GM06990 (cell line): Measurements from ENCODE around the gene MYNN.
A peak's percentile ranks its signal among the peaks of the same experiment; 100 is the strongest.
"Not testable (repeated sequence)": the region's sequence is repeated elsewhere in the genome, so short reads cannot be mapped to it uniquely, and the experiment has no call there.

ENCODE experiments used
- DNase-seq: peaks from one replicate; pipeline ENCODE4 v3.0.0-alpha.2; 2011; ENCODE audit not compliant: insufficient read length; ENCODE audit errors: extremely low read depth
- H3K27me3 ChIP-seq: replicated peaks from 2 replicates; pipeline ENCODE4 v1.6.0; 2011; ENCODE audit warnings: low read length; ENCODE audit not compliant: control insufficient read depth, insufficient read depth
- H3K36me3 ChIP-seq: 2 replicates; pipeline ENCODE4 v1.5.1; 2011; ENCODE audit warnings: low read length; ENCODE audit not compliant: control insufficient read depth, insufficient read depth
- H3K4me3 ChIP-seq: replicated peaks from 2 replicates; pipeline ENCODE4 v1.5.1; 2011; ENCODE audit warnings: low read depth, mild to moderate bottlenecking, control low read depth, low read length
- CTCF ChIP-seq: IDR thresholded peaks from 2 replicates; pipeline ENCODE4 v1.5.1; 2011; ENCODE audit warnings: low read length, control low read depth, mild to moderate bottlenecking, inconsistent platforms; ENCODE audit not compliant: insufficient read depth, poor library complexity, severe bottlenecking

MYNN gene

DNA sequence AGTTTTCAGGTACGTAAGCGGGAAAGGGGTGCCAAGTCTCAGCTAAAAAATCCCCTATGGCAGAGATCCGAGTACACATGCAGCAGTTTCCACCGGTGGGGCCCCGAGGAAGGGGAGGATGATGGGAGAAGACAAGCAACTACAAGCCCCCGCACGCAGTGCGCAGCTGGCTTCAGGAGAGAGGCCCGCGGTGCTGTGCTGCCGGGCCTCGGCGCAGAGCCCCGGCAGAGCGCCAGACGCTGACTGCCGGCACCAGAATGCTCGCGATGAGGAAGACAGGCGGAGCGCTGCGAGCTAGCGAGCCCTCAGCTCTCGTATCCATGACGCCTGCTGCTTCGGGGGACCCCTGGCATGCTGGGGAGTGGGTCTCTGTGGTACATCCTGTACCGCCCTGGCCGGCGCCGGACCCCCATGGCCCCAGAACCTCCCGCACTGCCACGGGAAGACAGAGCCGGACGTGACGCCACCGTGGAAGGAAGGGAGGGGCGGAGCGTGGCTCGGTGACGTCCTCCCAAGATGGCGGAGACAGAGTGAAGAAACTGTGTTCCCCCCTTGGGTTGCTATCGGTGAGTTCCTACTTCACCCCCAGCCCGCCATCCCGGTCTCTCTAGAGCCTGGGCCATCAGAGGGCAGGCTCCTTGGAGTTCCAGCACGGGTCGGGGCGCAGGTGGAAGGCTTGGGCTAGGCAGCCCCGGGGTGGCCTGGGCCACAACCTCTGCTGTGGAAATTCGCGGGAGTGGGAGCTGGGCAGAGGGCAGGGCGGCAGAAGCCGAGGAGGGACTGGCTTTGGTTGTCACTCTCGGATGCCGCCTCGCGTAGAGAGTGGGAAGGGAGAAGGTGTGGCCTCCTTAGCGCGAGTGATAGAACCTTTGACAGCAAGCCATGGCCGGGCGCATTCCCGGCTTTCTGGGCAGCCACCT, at the start of gene MYNN:
Gene MYNN, plus strand, starts transcription at position 500 of the 920 bp plus-strand sequence. CDS start 900 bp downstream, outside the sequence.
- peak; percentile 17 for TF ChIP-seq CTCF
- peak; percentile 94 for DNase-seq
- Histone ChIP-seq H3K4me3 (peak within 1 kb of the TSS; percentile 78), H3K36me3 (peaks cover 1% of the 10 kb centered on the region), H3K27me3 (no peaks in the 10 kb centered on the region)

DNA sequence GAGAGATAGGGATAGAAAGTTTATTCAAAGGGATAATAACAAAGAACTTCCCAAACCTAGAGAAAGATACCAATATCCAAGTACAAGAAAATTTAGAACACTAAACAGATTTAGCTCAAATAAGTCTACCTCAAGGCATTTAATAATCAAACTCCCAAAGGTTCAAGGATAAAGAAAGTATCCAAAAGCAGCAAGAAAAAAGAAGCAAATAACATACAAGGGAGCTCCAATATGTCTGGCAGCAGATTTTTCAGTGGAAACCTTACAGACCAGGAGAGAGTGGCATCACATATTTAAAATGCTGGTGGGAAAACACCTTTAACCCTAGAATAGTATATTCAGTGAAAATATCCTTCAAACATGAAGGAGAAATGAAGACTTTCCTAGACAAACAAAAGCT, 41.3 kb upstream of the MYNN start:
- H3K4me3 ChIP-seq, DNase-seq, H3K27me3 ChIP-seq, H3K36me3 ChIP-seq: not testable (repeated sequence)

- TF ChIP-seq CTCF, result no peak
- no peak for DNase-seq
- Histone ChIP-seq H3K36me3 (no peaks in the 10 kb centered on the region), H3K27me3 (no peaks in the 10 kb centered on the region), H3K4me3 (no peak overlapping the region)
Observed at GRCh38 chr3:169739067-169739466, 34.1 kb upstream of the MYNN start.

DNA sequence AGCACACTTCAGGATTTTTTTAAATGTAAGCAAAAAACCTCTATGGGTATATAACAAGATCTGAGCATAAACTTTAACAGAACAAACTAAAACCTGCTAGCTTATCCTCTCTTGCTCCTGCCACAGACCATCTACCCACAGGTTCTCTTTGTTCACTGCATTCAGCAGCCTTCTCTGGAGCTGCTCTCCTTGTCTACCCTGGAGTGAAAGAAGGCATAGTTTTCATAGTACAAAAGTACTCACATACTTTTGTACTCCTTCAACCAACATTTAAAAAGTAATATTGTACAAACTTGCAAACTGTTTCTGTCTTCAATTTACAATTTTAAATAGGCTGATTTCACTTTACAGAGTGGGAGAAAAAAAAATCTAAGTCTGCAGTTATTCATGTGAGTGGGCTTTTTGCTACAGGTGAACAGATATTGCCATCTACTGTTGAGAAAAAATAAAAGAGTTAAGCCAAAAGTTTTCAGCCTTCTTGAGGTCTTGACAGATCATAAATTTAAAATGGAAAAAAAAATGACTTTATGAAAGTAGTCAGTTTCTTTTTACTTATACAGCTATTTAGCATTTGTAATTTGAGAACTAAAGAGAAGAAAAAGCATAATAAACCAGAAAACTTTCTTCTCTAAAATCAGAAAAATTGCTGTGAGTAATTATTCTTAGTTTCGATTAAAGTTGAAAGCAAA, 28.7 kb upstream of the MYNN start:
- DNase-seq, result no peak
- no peak for TF ChIP-seq CTCF
- Histone ChIP-seq H3K36me3 (no peaks in the 10 kb centered on the region), H3K4me3 (no peak overlapping the region), H3K27me3 (no peaks in the 10 kb centered on the region; the same call in 1 of the 2 replicates)

- no peak overlapping the region for H3K4me3 ChIP-seq
- no peaks in the 10 kb centered on the region; the same call in 1 of the 2 replicates for H3K27me3 ChIP-seq
- no peak for DNase-seq
- H3K36me3 ChIP-seq, result no peaks in the 10 kb centered on the region
- no peak for TF ChIP-seq CTCF
Observed at GRCh38 chr3:169746924-169747323, 26.3 kb upstream of the MYNN start.

DNA sequence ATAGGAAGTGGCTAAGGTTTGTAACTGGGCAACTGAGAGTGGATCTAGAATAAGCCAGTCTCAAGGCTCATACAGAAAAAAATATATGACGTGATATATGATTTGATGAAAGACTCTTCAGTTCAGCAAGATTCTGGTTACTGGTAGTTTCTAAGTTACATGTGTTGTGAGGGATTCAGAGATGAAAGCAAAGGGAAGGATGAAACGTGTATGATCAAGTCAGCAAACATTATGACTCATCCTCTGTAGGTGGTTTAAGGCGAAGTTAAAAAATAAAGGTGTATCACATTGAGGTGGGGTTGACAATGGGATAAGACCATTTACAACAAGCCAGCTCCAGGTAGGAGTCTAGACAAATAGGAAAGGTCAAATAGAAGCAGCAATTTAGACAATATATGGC, 24.5 kb upstream of the MYNN start:
- DNase-seq, result no peak
- Histone ChIP-seq H3K36me3 (no peaks in the 10 kb centered on the region), H3K27me3 (no peaks in the 10 kb centered on the region; the same call in 1 of the 2 replicates), H3K4me3 (no peak overlapping the region)
- TF ChIP-seq CTCF, result no peak
